ENCODE measurements around the gene PANK2.

GRCh38 chr20:3889489-3890397, 556 bp downstream of the PANK2 start:
- TF ChIP-seq RAD21 (IDR thresholded peaks at IDR 0.05; ENCODE audit: low read depth) (no peak), YY1 (IDR thresholded peaks at IDR 0.05; ENCODE audit: low read depth) (no peak), REST (IDR thresholded peaks at IDR 0.05; ENCODE audit: low read depth) (no peak), TAF1 (IDR thresholded peaks at IDR 0.05; ENCODE audit: low read depth) (no peak)
